GM19468 (cell line): ENCODE data around the gene RSRP1.

Experiments
- ATAC-seq: cut with Tn5 transposase; IDR thresholded peaks from one replicate; pipeline ENCODE4 v1.9.1; 2021; ENCODE audit warnings: mild to moderate bottlenecking, moderate library complexity, moderate number of reproducible peaks; ENCODE audit not compliant: unreplicated experiment; ENCODE audit errors: extremely low read depth

The RSRP1 gene

GRCh38 chr1:25222606-25223005 is 24.6 kb downstream of the RSRP1 start:
- no peak for ATAC-seq

- ATAC-seq: no peak
Measured at GRCh38 chr1:25220666-25221065, 26.6 kb downstream of the RSRP1 start.

- ATAC-seq: no peak
Measured at GRCh38 chr1:25219661-25220251, 27.5 kb downstream of the RSRP1 start.

GRCh38 chr1:25217598-25218232 is 29.5 kb downstream of the RSRP1 start:
- ATAC-seq: no peak

- ATAC-seq: no peak
Measured at GRCh38 chr1:25217015-25217414, 30.2 kb downstream of the RSRP1 start.

- no peak for ATAC-seq
Measured at GRCh38 chr1:25216123-25216522, 31.1 kb downstream of the RSRP1 start.

- no peak for ATAC-seq
Measured at GRCh38 chr1:25212725-25213124, 34.5 kb downstream of the RSRP1 start.

- ATAC-seq: no peak
Measured at GRCh38 chr1:25210728-25211127, 36.5 kb downstream of the RSRP1 start.

- no peak for ATAC-seq
Measured at GRCh38 chr1:25209516-25209915, 37.7 kb downstream of the RSRP1 start.

GRCh38 chr1:25208561-25209222 is 38.6 kb downstream of the RSRP1 start:
- no peak for ATAC-seq

- no peak for ATAC-seq
Measured at GRCh38 chr1:25208092-25208491, 39.2 kb downstream of the RSRP1 start.

GRCh38 chr1:25206201-25206600 is 41.1 kb downstream of the RSRP1 start:
- ATAC-seq: no peak

GRCh38 chr1:25205786-25206185 is 41.5 kb downstream of the RSRP1 start:
- no peak for ATAC-seq

GRCh38 chr1:25204797-25205480 is 42.3 kb downstream of the RSRP1 start:
- no peak for ATAC-seq

GRCh38 chr1:25201006-25201405 is 46.2 kb downstream of the RSRP1 start:
- ATAC-seq: no peak

- no peak for ATAC-seq
Measured at GRCh38 chr1:25199819-25200620, 47.2 kb downstream of the RSRP1 start.

- ATAC-seq: no peak
Measured at GRCh38 chr1:25198663-25199252, 48.5 kb downstream of the RSRP1 start.

GRCh38 chr1:25197982-25198662 is 49.1 kb downstream of the RSRP1 start:
- ATAC-seq: no peak

GRCh38 chr1:25197235-25197975 is 49.8 kb downstream of the RSRP1 start:
- no peak for ATAC-seq
